IMR-90 (cell line): Measurements from ENCODE around the gene LACC1. TPM values are rescaled to one million over a fixed set of nuclear protein-coding genes. Genes with fewer than 3 reads are reported as not detected.

ENCODE experiments used
- ATAC-seq: fragments of 200-7000 bp; cut with Tn5 transposase; 2 replicates; pipeline ENCODE4 v1.9.1; 2020; ENCODE audit warnings: low read depth, mild to moderate bottlenecking, moderate library complexity
- BruUV-seq: library from RNA; stranded (reverse); fragments of 400-500 nt; replicated peaks from 2 replicates; lab custom pipeline; 2021; lab: Mats Ljungman, UMichigan
- CTCF ChIA-PET: fragments of 300-600 bp; formaldehyde crosslinking; extraction: SDS; loops from one replicate; lab custom pipeline; 2021; ENCODE audit warnings: antibody characterized with exemption; lab: Yijun Ruan, JAX
- POLR2A ChIA-PET: fragments of 300-600 bp; sonication (Branson Sonifier 250); formaldehyde crosslinking; loops from one replicate; lab custom pipeline; 2022; ENCODE audit warnings: antibody characterized with exemption; ENCODE audit not compliant: unreplicated experiment; lab: Charles Lee
- DNase-seq: peaks from one replicate; pipeline ENCODE4 v3.0.0; 2013
- H2AFZ ChIP-seq: replicated peaks from 2 replicates; pipeline ENCODE3; 2013; ENCODE audit warnings: low read length, mild to moderate bottlenecking; ENCODE audit not compliant: poor library complexity
- H2AK5ac ChIP-seq: 2 replicates; pipeline ENCODE4 v1.6.1; 2013; ENCODE audit warnings: low read depth, low read length, inconsistent platforms
- H2AK9ac ChIP-seq: replicated peaks from 2 replicates; pipeline ENCODE3; 2013; ENCODE audit warnings: mild to moderate bottlenecking, low read depth, low read length, moderate library complexity; ENCODE audit not compliant: poor library complexity
- H2BK120ac ChIP-seq: 2 replicates; pipeline ENCODE4 v1.6.1; 2013; ENCODE audit warnings: low read depth, low read length, inconsistent platforms
- H2BK15ac ChIP-seq: 3 replicates; pipeline ENCODE4 v1.6.1; 2013; ENCODE audit warnings: low read depth, low read length, inconsistent platforms
- H2BK20ac ChIP-seq: 2 replicates; pipeline ENCODE4 v1.6.1; 2013; ENCODE audit warnings: low read depth, mild to moderate bottlenecking, inconsistent platforms, low read length, moderate library complexity
- H2BK5ac ChIP-seq: 2 replicates; pipeline ENCODE4 v1.6.1; 2013; ENCODE audit warnings: mild to moderate bottlenecking, low read depth, low read length, inconsistent platforms; ENCODE audit not compliant: poor library complexity, severe bottlenecking
- H3K14ac ChIP-seq: replicated peaks from 2 replicates; pipeline ENCODE4 v1.6.1; 2013; ENCODE audit warnings: low read depth, low read length, inconsistent platforms
- H3K18ac ChIP-seq: 2 replicates; pipeline ENCODE4 v1.6.1; 2013; ENCODE audit warnings: low read depth, low read length, control low read depth
- H3K23ac ChIP-seq: 2 replicates; pipeline ENCODE4 v1.6.1; 2013; ENCODE audit warnings: low read depth, low read length, inconsistent platforms
- H3K27ac ChIP-seq: 2 replicates; pipeline ENCODE4 v1.5.1; 2013; ENCODE audit warnings: mild to moderate bottlenecking, control low read depth, low read length; ENCODE audit not compliant: insufficient read depth
- H3K27me3 ChIP-seq: 2 replicates; pipeline ENCODE4 v1.6.1; 2013; ENCODE audit warnings: low read length; ENCODE audit not compliant: control insufficient read depth, insufficient read depth
- H3K36me3 ChIP-seq: 2 replicates; pipeline ENCODE4 v1.6.1; 2013; ENCODE audit warnings: low read length, mixed read lengths; ENCODE audit not compliant: control insufficient read depth, insufficient read depth
- H3K4ac ChIP-seq: 2 replicates; pipeline ENCODE4 v1.6.1; 2013; ENCODE audit warnings: low read depth, low read length, inconsistent platforms
- H3K4me1 ChIP-seq: 2 replicates; pipeline ENCODE4 v1.6.1; 2013; ENCODE audit warnings: low read length, mixed read lengths; ENCODE audit not compliant: control insufficient read depth, insufficient read depth
- H3K4me2 ChIP-seq: 2 replicates; pipeline ENCODE4 v1.6.1; 2013; ENCODE audit warnings: low read depth, mild to moderate bottlenecking, control low read depth, low read length, moderate library complexity
- H3K4me3 ChIP-seq: 2 replicates; pipeline ENCODE4 v1.5.1; 2013; ENCODE audit warnings: low read depth, mild to moderate bottlenecking, control low read depth, low read length, moderate library complexity; ENCODE audit not compliant: insufficient read depth
- H3K56ac ChIP-seq: 2 replicates; pipeline ENCODE4 v1.6.1; 2013; ENCODE audit warnings: low read length, inconsistent platforms; ENCODE audit not compliant: insufficient read depth; ENCODE audit errors: extremely low read depth
- H3K79me1 ChIP-seq, 2 experiments: 2 replicates each; pipeline ENCODE4 v1.6.1; 2013; ENCODE audit warnings: low read length in 2 of 2, inconsistent platforms in 1 of 2, low read depth in 1 of 2
- H3K9ac ChIP-seq: 2 replicates; pipeline ENCODE4 v1.6.1; 2013; ENCODE audit warnings: low read depth, low read length, control low read depth
- H3K9me1 ChIP-seq: 2 replicates; pipeline ENCODE4 v1.6.1; 2013; ENCODE audit warnings: low read length, inconsistent platforms; ENCODE audit not compliant: insufficient read depth
- H3K9me3 ChIP-seq: 2 replicates; pipeline ENCODE4 v1.6.1; 2013; ENCODE audit warnings: low read length; ENCODE audit not compliant: control insufficient read depth, insufficient read depth
- H4K20me1 ChIP-seq: 2 replicates; pipeline ENCODE4 v1.6.1; 2013; ENCODE audit warnings: low read length, inconsistent platforms; ENCODE audit not compliant: insufficient read depth
- H4K5ac ChIP-seq: 2 replicates; pipeline ENCODE4 v1.6.1; 2013; ENCODE audit warnings: mild to moderate bottlenecking, low read depth, low read length, control low read depth
- H4K8ac ChIP-seq, 2 experiments: 2 replicates each; pipeline ENCODE4 v1.6.1; 2013; ENCODE audit warnings: low read depth in 2 of 2, low read length in 2 of 2, control low read depth in 1 of 2, inconsistent platforms in 1 of 2
- H4K91ac ChIP-seq: 2 replicates; pipeline ENCODE4 v1.6.1; 2013; ENCODE audit warnings: low read depth, low read length, inconsistent platforms; ENCODE audit not compliant: insufficient read depth
- BHLHE40 ChIP-seq: fragments of 150-350 bp; IDR thresholded peaks from 2 replicates; pipeline ENCODE4 v1.6.1; 2016; ENCODE audit warnings: mild to moderate bottlenecking, low read depth, low read length
- CEBPB ChIP-seq: IDR thresholded peaks from 2 replicates; pipeline ENCODE4 v1.6.1; 2012; ENCODE audit warnings: low read depth, low read length, improper control_type of control experiment
- CHD1 ChIP-seq: IDR thresholded peaks from 2 replicates; pipeline ENCODE4 v1.6.1; 2012; ENCODE audit warnings: low read depth, low read length, improper control_type of control experiment
- ELK1 ChIP-seq: fragments of 150-350 bp; IDR thresholded peaks from 2 replicates; pipeline ENCODE4 v1.6.1; 2016; ENCODE audit warnings: low read depth, mild to moderate bottlenecking, low read length, moderate library complexity, borderline replicate concordance
- FOS ChIP-seq: fragments of 150-350 bp; IDR thresholded peaks from 2 replicates; pipeline ENCODE4 v1.6.1; 2016; ENCODE audit warnings: low read depth, low read length
- MAFK ChIP-seq: IDR thresholded peaks from 2 replicates; pipeline ENCODE4 v1.6.1; 2012; ENCODE audit warnings: low read depth, low read length, improper control_type of control experiment
- MAZ ChIP-seq: IDR thresholded peaks from 2 replicates; pipeline ENCODE4 v1.6.1; 2012; ENCODE audit warnings: low read depth, mild to moderate bottlenecking, low read length, improper control_type of control experiment, moderate library complexity, borderline replicate concordance
- MXI1 ChIP-seq: IDR thresholded peaks from 2 replicates; pipeline ENCODE4 v1.6.1; 2012; ENCODE audit warnings: low read depth, mild to moderate bottlenecking, low read length, moderate library complexity, borderline replicate concordance
- NFE2L2 ChIP-seq: fragments of 150-350 bp; IDR thresholded peaks from 2 replicates; pipeline ENCODE4 v1.6.1; 2016; ENCODE audit warnings: low read depth, mild to moderate bottlenecking, low read length
- POLR2A ChIP-seq: IDR thresholded peaks from 2 replicates; pipeline ENCODE4 v1.6.1; 2012; ENCODE audit warnings: mild to moderate bottlenecking, low read depth, low read length
- RCOR1 ChIP-seq: IDR thresholded peaks from 2 replicates; pipeline ENCODE4 v1.6.1; 2012; ENCODE audit warnings: mild to moderate bottlenecking, low read length, improper control_type of control experiment; ENCODE audit not compliant: insufficient replicate concordance
- RFX5 ChIP-seq: IDR thresholded peaks from 2 replicates; pipeline ENCODE4 v1.8.0; 2012; ENCODE audit warnings: low read depth, mild to moderate bottlenecking, low read length, moderate library complexity
- SMC3 ChIP-seq: fragments of 150-350 bp; IDR thresholded peaks from 2 replicates; pipeline ENCODE4 v1.6.1; 2016; ENCODE audit warnings: low read depth, mild to moderate bottlenecking, antibody characterized with exemption, low read length, moderate library complexity
- USF2 ChIP-seq: fragments of 150-350 bp; IDR thresholded peaks from 2 replicates; pipeline ENCODE4 v1.6.1; 2017; ENCODE audit warnings: mild to moderate bottlenecking, antibody characterized with exemption, low read length, low read depth
- WGBS, 2 experiments: methylation state at CpG; one replicate each; pipeline versions ENCODE4 v1.1.5 to v1.1.7; 2013; ENCODE audit warnings: missing lambda C conversion rate in 2 of 2; ENCODE audit not compliant: insufficient read length in 1 of 2; ENCODE audit errors: extremely low coverage in 2 of 2; 5-methylcytosine and 5-hydroxymethylcytosine counted together
- dilution Hi-C: fragments of 300-500 bp; cut with HindIII; formaldehyde crosslinking; loops from one replicate; pipeline ENCODE4 v1.14.3; 2018; ENCODE audit warnings: low sequenced_read_pairs; ENCODE audit not compliant: unreplicated experiment
- in situ Hi-C: fragments of 300-500 bp; cut with MboI; formaldehyde crosslinking; loops from 3 replicates; pipeline ENCODE4 v1.14.3; 2019; ENCODE audit warnings: low sequenced_read_pairs, inconsistent platforms, mixed read lengths
- intact Hi-C: fragments of 100-400 bp; cut with micrococcal nuclease; formaldehyde crosslinking; loops from 2 replicates; pipeline ENCODE4 v1.10.0; 2022
- polyA plus RNA-seq, 3 experiments: library from polyadenylated mRNA; depleted of rRNA; stranded (reverse); fragments of >200 nt; gene quantifications; 2 replicates each; pipeline ENCODE4 v1.2.3, GENCODE V29; 2012; ENCODE audit warnings: low replicate concordance in 1 of 3
- total RNA-seq: library from RNA; depleted of rRNA; stranded (reverse); fragments of >200 nt; gene quantifications from 2 replicates; pipeline ENCODE4 v1.2.3, GENCODE V29; 2012

Gene LACC1
- total and polyA plus RNA-seq, 2 of the 4 experiments (the other 2 are of a cell fraction): 3.2 to 4.7 TPM

- peak within 1 kb of the TSS; percentile 81 for H3K4me3 ChIP-seq
- H2AK5ac ChIP-seq: peak within 1 kb of the TSS; percentile 83
- peak within 1 kb of the TSS; percentile 96 for H3K23ac ChIP-seq
- H4K8ac ChIP-seq: peak within 1 kb of the TSS; percentile 11 to 94
- peak within 1 kb of the TSS; percentile 89 for H2AK9ac ChIP-seq
- 0 out of 3 replicates have a peak within 1 kb of the TSS, but pooled peaks have one; percentile 74 for H2BK15ac ChIP-seq
- H3K56ac ChIP-seq: peak within 1 kb of the TSS; percentile 53; the same call in 1 of the 2 replicates
- BruUV-seq: no TSS peak
- no peaks in the 10 kb centered on the region for H3K9me3 ChIP-seq
- H2AFZ ChIP-seq: peak within 1 kb of the TSS; percentile 98
- DNase-seq (peak; percentile 84), ATAC-seq (peak; percentile 88)
- peak within 1 kb of the TSS; percentile 91 for H2BK120ac ChIP-seq
- H3K79me1 ChIP-seq: peaks cover 0 to 16% of the 10 kb centered on the region in 2 experiments; a peak in 3 of 4 replicates
- H3K4me1 ChIP-seq: peaks cover 12% of the 10 kb centered on the region
- in situ Hi-C loops: loop anchor here (10.0 kb wide), 1 partner anchor 794 kb away; no protein-coding TSS in a partner anchor
- peak within 1 kb of the TSS; percentile 69 for H2BK20ac ChIP-seq
- H4K5ac ChIP-seq: peak within 1 kb of the TSS; percentile 94
- no peaks in the 10 kb centered on the region for H3K36me3 ChIP-seq
- peaks cover 6% of the 10 kb centered on the region for H3K9me1 ChIP-seq
- dilution Hi-C loops: no loop called here
- H4K20me1 ChIP-seq: no peaks in the 10 kb centered on the region
- peak within 1 kb of the TSS; percentile 95 for H3K14ac ChIP-seq
- H4K91ac ChIP-seq: peak within 1 kb of the TSS; percentile 94
- peak within 1 kb of the TSS; percentile 91 for H2BK5ac ChIP-seq
- 1% methylated on average over 28 of the region's 78 CpGs; no CpG with 5 or more reads in 1 of the 2 experiments for whole genome bisulfite sequencing, 2 experiments
- ChIA-PET POLR2A (interaction anchor here (0.5 to 0.6 kb wide), 3 partner anchors 572 to 1536 kb away, joined by 3 to 4 read pairs (median 4); no protein-coding TSS in a partner anchor), CTCF (interaction anchor here (0.6 to 1.1 kb wide), 3 partner anchors 89 to 692 kb away, joined by 3 read pairs; no protein-coding TSS in a partner anchor)
- intact Hi-C loops: loop anchor here (5.0 to 10.0 kb wide), 6 partner anchors 92 to 1214 kb away; partner anchors contain the start of gene ENOX1
- peak within 1 kb of the TSS; percentile 98 for H3K4ac ChIP-seq
- H3K27ac ChIP-seq: peak within 1 kb of the TSS; percentile 86
- peak within 1 kb of the TSS; percentile 99 for H3K4me2 ChIP-seq
- peak within 1 kb of the TSS; percentile 84 for H3K9ac ChIP-seq
- no peaks in the 10 kb centered on the region for H3K27me3 ChIP-seq
- peak within 1 kb of the TSS; percentile 82 for H3K18ac ChIP-seq
- TF ChIP-seq RFX5: no peak
- no peak for TF ChIP-seq CHD1
- peak; percentile 90 for TF ChIP-seq POLR2A
- peak; percentile 91 for TF ChIP-seq MAFK
- no peak for TF ChIP-seq NFE2L2
- TF ChIP-seq ELK1: no peak
- TF ChIP-seq MXI1: peak; percentile 21; the same call in 1 of the 2 replicates
- peak; percentile 74 for TF ChIP-seq CEBPB
- TF ChIP-seq RCOR1: no peak
- no peak for TF ChIP-seq SMC3
- TF ChIP-seq BHLHE40: peak; percentile 88
- no peak; the same call in 1 of the 2 replicates for TF ChIP-seq USF2
- peak; percentile 55; the same call in 1 of the 2 replicates for TF ChIP-seq MAZ
- TF ChIP-seq FOS: no peak
These were observed 581 bp upstream of the LACC1 start, which contains the start of gene CCDC122 for GRCh38 chr13:43878892-43879754. TSS of gene CCDC122 (minus strand) at chr13:43879740. CDS start at chr13:43869376, 10,364 bp downstream.
